ENCODE results near the gene SRMS.

SRMS gene

GRCh38 chr20:63507083-63507743 is 40.3 kb downstream of the SRMS start:
- Histone ChIP-seq H3K4me1 (ENCODE audit: control insufficient read depth, insufficient read depth, low read length) (no peaks in the 10 kb centered on the region), H3K9ac (ENCODE audit: low read length) (no peak overlapping the region), H3K36me3 (ENCODE audit: control insufficient read depth, insufficient read depth, low read length, severe bottlenecking) (no peaks in the 10 kb centered on the region), H3K27me3 (replicated peaks; ENCODE audit: control insufficient read depth, insufficient read depth, low read length) (peaks cover 51% of the 10 kb centered on the region), H3K9me3 (ENCODE audit: control insufficient read depth, low read length) (peaks cover 18% of the 10 kb centered on the region), H3K4me3 (ENCODE audit: low read length) (no peak overlapping the region)
- DNase-seq (ENCODE audit: low read depth), result no peak

DNA sequence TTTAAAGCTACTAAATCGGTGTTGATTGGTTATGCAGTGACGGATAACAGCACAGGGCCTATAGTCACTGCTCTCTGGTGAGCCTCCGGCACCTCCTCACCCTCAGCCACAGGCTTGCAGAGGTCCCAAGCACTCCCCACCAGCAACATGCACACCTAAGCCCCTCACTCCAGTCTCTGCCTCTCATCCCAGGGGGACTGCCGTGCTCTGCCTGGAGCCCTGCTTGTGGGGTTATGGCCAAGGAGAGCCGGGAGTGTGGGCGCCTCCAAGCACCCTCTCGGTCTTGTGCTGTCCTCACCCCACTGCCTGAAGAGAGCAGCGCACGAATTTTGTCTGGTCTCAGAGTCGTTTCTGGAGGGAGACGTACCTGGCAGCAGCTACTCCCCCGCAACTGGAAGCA is 41.8 kb downstream of the SRMS start:
- Histone ChIP-seq H3K9ac (ENCODE audit: low read length) (no peak overlapping the region), H3K9me3 (ENCODE audit: control insufficient read depth, low read length) (peaks cover 18% of the 10 kb centered on the region), H3K36me3 (ENCODE audit: control insufficient read depth, insufficient read depth, low read length, severe bottlenecking) (no peaks in the 10 kb centered on the region), H3K4me1 (ENCODE audit: control insufficient read depth, insufficient read depth, low read length) (no peaks in the 10 kb centered on the region), H3K4me3 (ENCODE audit: low read length) (no peak overlapping the region), H3K27me3 (replicated peaks; ENCODE audit: control insufficient read depth, insufficient read depth, low read length) (peaks cover 55% of the 10 kb centered on the region)
- no peak for DNase-seq (ENCODE audit: low read depth)

- H3K4me3 ChIP-seq (ENCODE audit: low read length), result no peak overlapping the region
- H3K9me3 ChIP-seq (ENCODE audit: control insufficient read depth, low read length), result peaks cover 18% of the 10 kb centered on the region
- H3K4me1 ChIP-seq (ENCODE audit: control insufficient read depth, insufficient read depth, low read length), result no peaks in the 10 kb centered on the region
- H3K9ac ChIP-seq (ENCODE audit: low read length), result no peak overlapping the region
- H3K36me3 ChIP-seq (ENCODE audit: control insufficient read depth, insufficient read depth, low read length, severe bottlenecking), result no peaks in the 10 kb centered on the region
- DNase-seq (ENCODE audit: low read depth), result no peak
- peaks cover 57% of the 10 kb centered on the region for H3K27me3 ChIP-seq (replicated peaks; ENCODE audit: control insufficient read depth, insufficient read depth, low read length)
Observed at GRCh38 chr20:63505281-63505680, 42.3 kb downstream of the SRMS start.

- DNase-seq (ENCODE audit: low read depth), result no peak
Observed at GRCh38 chr20:63504642-63505041, 42.9 kb downstream of the SRMS start.

GRCh38 chr20:63503524-63503923 is 44.0 kb downstream of the SRMS start:
- Histone ChIP-seq H3K9ac (ENCODE audit: low read length) (no peak overlapping the region), H3K4me3 (ENCODE audit: low read length) (no peak overlapping the region), H3K4me1 (ENCODE audit: control insufficient read depth, insufficient read depth, low read length) (no peaks in the 10 kb centered on the region), H3K9me3 (ENCODE audit: control insufficient read depth, low read length) (peaks cover 18% of the 10 kb centered on the region), H3K27me3 (replicated peaks; ENCODE audit: control insufficient read depth, insufficient read depth, low read length) (peaks cover 57% of the 10 kb centered on the region), H3K36me3 (ENCODE audit: control insufficient read depth, insufficient read depth, low read length, severe bottlenecking) (no peaks in the 10 kb centered on the region)
- DNase-seq (ENCODE audit: low read depth), result no peak

More at GRCh38 chr20:63504642-63505041, 42.9 kb downstream of the SRMS start:
- Histone ChIP-seq H3K4me3 (ENCODE audit: low read length) (no peak overlapping the region), H3K9ac (ENCODE audit: low read length) (no peak overlapping the region), H3K9me3 (ENCODE audit: control insufficient read depth, low read length) (peaks cover 18% of the 10 kb centered on the region), H3K36me3 (ENCODE audit: control insufficient read depth, insufficient read depth, low read length, severe bottlenecking) (no peaks in the 10 kb centered on the region), H3K4me1 (ENCODE audit: control insufficient read depth, insufficient read depth, low read length) (no peaks in the 10 kb centered on the region), H3K27me3 (replicated peaks; ENCODE audit: control insufficient read depth, insufficient read depth, low read length) (peaks cover 57% of the 10 kb centered on the region)

GRCh38 chr20:63502671-63503172 is 44.8 kb downstream of the SRMS start:
- peaks cover 54% of the 10 kb centered on the region for H3K27me3 ChIP-seq (replicated peaks; ENCODE audit: control insufficient read depth, insufficient read depth, low read length)
- H3K9me3 ChIP-seq (ENCODE audit: control insufficient read depth, low read length), result peaks cover 18% of the 10 kb centered on the region
- DNase-seq (ENCODE audit: low read depth), result no peak
- no peak overlapping the region for H3K9ac ChIP-seq (ENCODE audit: low read length)
- no peaks in the 10 kb centered on the region for H3K4me1 ChIP-seq (ENCODE audit: control insufficient read depth, insufficient read depth, low read length)
- no peaks in the 10 kb centered on the region for H3K36me3 ChIP-seq (ENCODE audit: control insufficient read depth, insufficient read depth, low read length, severe bottlenecking)
- H3K4me3 ChIP-seq (ENCODE audit: low read length), result no peak overlapping the region

DNA sequence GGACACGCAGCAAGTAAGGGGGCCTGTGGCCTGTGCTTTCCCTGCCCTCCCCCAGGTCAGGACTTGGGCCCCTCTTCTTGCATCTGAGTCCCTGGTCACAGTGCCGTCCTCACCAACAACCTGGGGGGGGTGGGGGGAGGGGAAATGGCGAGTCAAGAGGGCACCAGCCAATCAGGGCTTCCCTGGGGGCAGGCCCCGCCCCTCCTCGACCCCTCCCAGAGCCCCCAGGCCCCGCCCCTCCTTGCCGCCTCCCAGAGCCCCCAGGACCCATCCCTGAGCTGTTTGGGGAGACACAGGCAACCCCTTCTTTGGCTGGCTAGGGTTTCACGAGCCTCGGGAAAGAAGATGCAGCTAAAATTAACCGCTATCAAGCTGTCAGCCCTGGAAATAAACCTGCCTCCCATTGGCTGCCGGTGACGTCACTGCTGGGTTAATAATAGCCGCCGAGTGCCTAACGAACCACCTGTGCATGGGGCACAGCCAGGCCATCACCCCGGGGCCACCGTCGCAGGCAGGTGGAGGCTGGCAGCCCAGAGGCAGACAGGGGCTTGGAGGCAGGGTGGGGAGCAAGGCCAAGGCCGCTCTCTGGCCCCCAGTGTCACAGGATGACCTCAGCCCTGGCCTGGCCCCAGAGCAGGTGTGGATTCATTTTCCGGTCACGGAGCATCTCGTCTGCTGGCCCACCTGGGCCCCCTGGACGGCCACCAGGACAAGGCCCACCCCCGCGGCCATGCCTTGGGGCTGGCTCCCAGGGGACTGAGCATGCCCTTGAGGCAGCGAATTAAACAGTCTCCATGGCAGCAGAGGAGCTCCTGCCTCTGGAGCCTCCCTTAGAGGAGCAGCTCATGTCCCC is 45.5 kb downstream of the SRMS start:
- Histone ChIP-seq H3K4me1 (ENCODE audit: control insufficient read depth, insufficient read depth, low read length) (no peaks in the 10 kb centered on the region), H3K4me3 (ENCODE audit: low read length) (no peak overlapping the region), H3K36me3 (ENCODE audit: control insufficient read depth, insufficient read depth, low read length, severe bottlenecking) (no peaks in the 10 kb centered on the region), H3K27me3 (replicated peaks; ENCODE audit: control insufficient read depth, insufficient read depth, low read length) (peaks cover 59% of the 10 kb centered on the region), H3K9ac (ENCODE audit: low read length) (no peak overlapping the region), H3K9me3 (ENCODE audit: control insufficient read depth, low read length) (peaks cover 18% of the 10 kb centered on the region)
- no peak for DNase-seq (ENCODE audit: low read depth)

GRCh38 chr20:63500902-63501817 is 46.4 kb downstream of the SRMS start:
- H3K9ac ChIP-seq (ENCODE audit: low read length), result no peak overlapping the region
- no peaks in the 10 kb centered on the region for H3K36me3 ChIP-seq (ENCODE audit: control insufficient read depth, insufficient read depth, low read length, severe bottlenecking)
- peaks cover 17% of the 10 kb centered on the region for H3K9me3 ChIP-seq (ENCODE audit: control insufficient read depth, low read length)
- H3K27me3 ChIP-seq (replicated peaks; ENCODE audit: control insufficient read depth, insufficient read depth, low read length), result peaks cover 53% of the 10 kb centered on the region
- H3K4me1 ChIP-seq (ENCODE audit: control insufficient read depth, insufficient read depth, low read length), result no peaks in the 10 kb centered on the region
- no peak overlapping the region for H3K4me3 ChIP-seq (ENCODE audit: low read length)
- no peak for DNase-seq (ENCODE audit: low read depth)

DNA sequence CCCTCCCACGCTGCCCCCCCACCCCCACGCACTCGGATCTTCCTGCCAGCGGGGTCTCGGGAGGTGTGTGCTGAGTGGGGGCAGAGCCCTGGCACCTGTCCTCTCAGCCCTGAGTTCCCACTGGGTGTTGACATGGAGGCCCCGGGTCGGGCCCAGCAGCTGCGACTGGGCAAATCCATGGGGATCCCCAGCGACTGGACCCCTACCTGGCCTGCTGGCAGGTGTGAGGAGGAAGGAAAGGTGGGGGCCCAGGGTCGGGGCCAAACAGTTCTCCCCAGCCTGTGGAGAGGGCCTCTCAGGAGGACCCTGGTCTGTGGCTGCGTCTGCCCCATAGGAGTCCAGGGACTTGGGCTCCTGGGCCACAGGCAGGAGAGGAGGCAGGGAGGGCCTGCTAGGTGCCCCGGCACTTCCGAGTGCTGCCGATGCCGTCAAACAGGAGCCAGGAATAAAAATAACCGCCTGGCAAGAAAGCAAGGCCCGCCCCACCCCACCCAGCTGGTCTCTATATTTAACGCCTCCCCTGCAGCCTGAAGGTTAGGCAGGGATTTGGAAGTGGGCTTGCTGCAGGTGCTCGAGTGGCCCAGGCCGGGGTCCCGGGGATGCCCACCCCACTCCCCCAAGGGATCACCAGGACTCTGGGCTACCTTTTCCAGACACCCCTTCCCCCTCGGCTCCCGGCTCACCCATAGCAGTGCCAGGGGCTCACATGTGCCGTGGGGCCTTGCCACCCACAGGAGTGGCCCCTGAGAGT is 47.2 kb downstream of the SRMS start:
- no peaks in the 10 kb centered on the region for H3K36me3 ChIP-seq (ENCODE audit: control insufficient read depth, insufficient read depth, low read length, severe bottlenecking)
- peaks cover 9% of the 10 kb centered on the region for H3K9me3 ChIP-seq (ENCODE audit: control insufficient read depth, low read length)
- no peak overlapping the region for H3K9ac ChIP-seq (ENCODE audit: low read length)
- no peak overlapping the region for H3K4me3 ChIP-seq (ENCODE audit: low read length)
- peaks cover 48% of the 10 kb centered on the region for H3K27me3 ChIP-seq (replicated peaks; ENCODE audit: control insufficient read depth, insufficient read depth, low read length)
- H3K4me1 ChIP-seq (ENCODE audit: control insufficient read depth, insufficient read depth, low read length), result no peaks in the 10 kb centered on the region
- no peak for DNase-seq (ENCODE audit: low read depth)

DNA sequence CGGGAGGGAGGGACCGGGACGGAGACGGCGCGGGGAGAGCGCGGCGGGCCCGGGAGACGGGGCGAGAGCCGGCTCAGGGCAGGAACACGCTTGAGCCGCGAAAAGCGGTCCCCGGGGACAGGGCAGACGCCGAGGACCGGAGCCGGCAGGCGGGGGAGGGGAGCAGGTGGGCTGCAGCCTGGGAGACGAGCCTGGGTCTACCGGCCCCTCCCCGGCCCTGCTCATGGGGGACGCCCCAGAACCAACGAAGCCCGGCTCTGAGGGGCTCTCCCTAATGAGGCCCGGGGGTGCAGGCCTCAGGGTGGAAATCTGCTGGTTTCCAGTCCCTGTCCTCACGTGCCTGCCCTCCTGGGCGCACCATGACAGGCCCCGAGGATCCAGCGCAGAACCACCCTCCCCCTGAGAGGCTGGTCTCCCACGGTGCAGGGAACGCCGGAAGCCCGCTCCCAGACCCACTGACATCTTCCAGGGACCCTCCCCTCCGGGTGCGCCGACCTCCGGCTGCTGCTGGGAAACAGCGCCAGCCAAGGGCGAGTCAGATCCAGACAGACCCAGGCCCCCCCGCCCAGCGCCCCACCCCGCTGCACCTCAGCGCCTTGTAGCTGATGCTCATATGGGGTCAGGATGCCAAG is 48.1 kb downstream of the SRMS start:
- H3K4me1 ChIP-seq (ENCODE audit: control insufficient read depth, insufficient read depth, low read length), result no peaks in the 10 kb centered on the region
- H3K9ac ChIP-seq (ENCODE audit: low read length), result no peak overlapping the region
- H3K4me3 ChIP-seq (ENCODE audit: low read length), result no peak overlapping the region
- H3K36me3 ChIP-seq (ENCODE audit: control insufficient read depth, insufficient read depth, low read length, severe bottlenecking), result no peaks in the 10 kb centered on the region
- no peak for DNase-seq (ENCODE audit: low read depth)
- peaks cover under 1% of the 10 kb centered on the region for H3K9me3 ChIP-seq (ENCODE audit: control insufficient read depth, low read length)
- peaks cover 44% of the 10 kb centered on the region for H3K27me3 ChIP-seq (replicated peaks; ENCODE audit: control insufficient read depth, insufficient read depth, low read length)

Measured in adipocyte (in vitro differentiated cells).